Measurements from ENCODE around the gene GNG8.

GNG8 gene

GRCh38 chr19:46622118-46622446 is 13.9 kb downstream of the GNG8 start:
- no peak for TF ChIP-seq EZH2phosphoT487 (IDR thresholded peaks at IDR 0.05; ENCODE audit: low read depth)
- no peak for TF ChIP-seq CTCF (IDR thresholded peaks at IDR 0.05; ENCODE audit: low read depth, low read length)
- Histone ChIP-seq H3K4me3 (ENCODE audit: low read length) (peak overlapping the region; percentile 73), H3K4me1 (ENCODE audit: low read length) (peaks cover 89% of the 10 kb centered on the region), H3K9me3 (ENCODE audit: insufficient read depth, low read length) (no peaks in the 10 kb centered on the region), H3K9ac (ENCODE audit: low read length) (peak overlapping the region; percentile 67), H3K27me3 (ENCODE audit: low read depth, low read length) (no peaks in the 10 kb centered on the region), H2AFZ (ENCODE audit: low read depth, low read length) (no peak overlapping the region), H3K36me3 (replicated peaks; ENCODE audit: low read depth, low read length) (peaks cover 30% of the 10 kb centered on the region), H3K79me2 (ENCODE audit: low read length) (peaks cover 41% of the 10 kb centered on the region), H4K20me1 (ENCODE audit: insufficient read depth, low read length) (no peaks in the 10 kb centered on the region), H3K27ac (ENCODE audit: low read length) (peak overlapping the region; percentile 94), H3K4me2 (ENCODE audit: low read length) (peak overlapping the region; percentile 97)

DNA sequence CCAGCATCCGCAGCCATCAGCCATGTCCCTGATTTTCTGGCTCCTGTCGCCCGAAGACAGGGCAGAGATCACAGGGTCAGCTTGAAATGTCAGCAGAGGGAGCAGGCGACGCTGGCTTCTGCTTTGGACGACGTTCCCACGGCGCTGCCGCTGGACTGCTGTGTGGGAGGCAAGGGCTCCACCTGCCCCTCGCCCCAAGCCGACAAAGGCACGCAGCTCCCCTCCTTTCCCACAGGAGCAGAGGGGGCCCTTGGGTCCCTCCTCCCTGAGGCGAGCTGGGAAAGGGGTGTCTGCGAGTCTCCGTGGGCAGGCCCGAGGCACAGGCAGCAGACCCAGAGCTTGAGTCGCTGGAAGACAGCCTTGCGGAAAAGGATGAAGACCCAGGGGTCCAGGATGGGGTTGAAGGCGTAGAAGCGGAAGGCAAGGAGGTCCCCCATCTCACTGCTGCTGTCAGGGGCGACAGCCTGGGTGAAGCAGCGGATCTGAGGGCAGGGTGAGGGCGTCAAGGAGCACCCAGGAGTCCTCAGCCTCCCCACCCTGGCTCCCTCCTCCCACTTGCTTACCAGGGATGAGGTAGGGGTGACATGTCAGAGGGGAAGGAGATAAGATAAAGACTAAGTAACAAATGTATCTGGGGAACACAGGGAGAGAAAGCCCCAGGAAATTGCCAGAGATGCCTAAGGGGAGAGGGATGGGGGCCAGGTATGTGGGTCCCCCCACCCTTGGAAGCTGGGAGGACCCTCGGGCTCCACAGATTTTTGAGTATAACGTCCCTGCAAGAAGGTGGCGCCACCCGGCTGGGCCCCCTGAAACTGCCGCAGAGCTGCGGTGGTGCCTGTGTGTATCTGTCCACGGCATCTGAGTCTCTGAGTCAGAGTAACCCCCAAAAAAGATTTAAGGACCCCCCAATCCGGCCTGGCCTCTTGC is 14.5 kb downstream of the GNG8 start:
- Histone ChIP-seq H4K20me1 (ENCODE audit: insufficient read depth, low read length) (no peaks in the 10 kb centered on the region), H2AFZ (ENCODE audit: low read depth, low read length) (no peak overlapping the region), H3K79me2 (ENCODE audit: low read length) (peaks cover 41% of the 10 kb centered on the region), H3K9me3 (ENCODE audit: insufficient read depth, low read length) (no peaks in the 10 kb centered on the region), H3K27me3 (ENCODE audit: low read depth, low read length) (no peaks in the 10 kb centered on the region), H3K27ac (ENCODE audit: low read length) (peak overlapping the region; percentile 94), H3K4me2 (ENCODE audit: low read length) (peak overlapping the region; percentile 97), H3K9ac (ENCODE audit: low read length) (peak overlapping the region; percentile 67), H3K36me3 (replicated peaks; ENCODE audit: low read depth, low read length) (peaks cover 30% of the 10 kb centered on the region), H3K4me1 (ENCODE audit: low read length) (peaks cover 92% of the 10 kb centered on the region), H3K4me3 (ENCODE audit: low read length) (peak overlapping the region; percentile 73)
- TF ChIP-seq CTCF (IDR thresholded peaks at IDR 0.05; ENCODE audit: low read depth, low read length) (peak; percentile 66), EZH2phosphoT487 (IDR thresholded peaks at IDR 0.05; ENCODE audit: low read depth) (no peak)

GRCh38 chr19:46620716-46621115 is 15.3 kb downstream of the GNG8 start:
- Histone ChIP-seq H3K9ac (ENCODE audit: low read length) (peak overlapping the region; percentile 67), H2AFZ (ENCODE audit: low read depth, low read length) (no peak overlapping the region)
- no peak for TF ChIP-seq CTCF (IDR thresholded peaks at IDR 0.05; ENCODE audit: low read depth, low read length)

GRCh38 chr19:46620267-46620666 is 15.7 kb downstream of the GNG8 start:
- H3K36me3 ChIP-seq (replicated peaks; ENCODE audit: low read depth, low read length): peaks cover 30% of the 10 kb centered on the region
- peaks cover 85% of the 10 kb centered on the region for H3K4me1 ChIP-seq (ENCODE audit: low read length)
- H3K27me3 ChIP-seq (ENCODE audit: low read depth, low read length): no peaks in the 10 kb centered on the region
- H4K20me1 ChIP-seq (ENCODE audit: insufficient read depth, low read length): no peaks in the 10 kb centered on the region
- peak overlapping the region; percentile 97 for H3K4me2 ChIP-seq (ENCODE audit: low read length)
- peaks cover 41% of the 10 kb centered on the region for H3K79me2 ChIP-seq (ENCODE audit: low read length)
- no peak overlapping the region for H2AFZ ChIP-seq (ENCODE audit: low read depth, low read length)
- peak overlapping the region; percentile 67 for H3K9ac ChIP-seq (ENCODE audit: low read length)
- no peaks in the 10 kb centered on the region for H3K9me3 ChIP-seq (ENCODE audit: insufficient read depth, low read length)
- TF ChIP-seq CTCF (IDR thresholded peaks at IDR 0.05; ENCODE audit: low read depth, low read length) (no peak), EZH2phosphoT487 (IDR thresholded peaks at IDR 0.05; ENCODE audit: low read depth) (no peak)
- peak overlapping the region; percentile 38 for H3K4me3 ChIP-seq (ENCODE audit: low read length)
- peak overlapping the region; percentile 94 for H3K27ac ChIP-seq (ENCODE audit: low read length)

More at GRCh38 chr19:46620716-46621115, 15.3 kb downstream of the GNG8 start:
- peak overlapping the region; percentile 94 for H3K27ac ChIP-seq (ENCODE audit: low read length)
- peak overlapping the region; percentile 97 for H3K4me2 ChIP-seq (ENCODE audit: low read length)
- H3K4me3 ChIP-seq (ENCODE audit: low read length): peak overlapping the region; percentile 38; the same call in 1 of the 2 replicates
- no peaks in the 10 kb centered on the region for H4K20me1 ChIP-seq (ENCODE audit: insufficient read depth, low read length)
- no peaks in the 10 kb centered on the region for H3K9me3 ChIP-seq (ENCODE audit: insufficient read depth, low read length)
- H3K4me1 ChIP-seq (ENCODE audit: low read length): peaks cover 89% of the 10 kb centered on the region
- H3K27me3 ChIP-seq (ENCODE audit: low read depth, low read length): no peaks in the 10 kb centered on the region
- H3K36me3 ChIP-seq (replicated peaks; ENCODE audit: low read depth, low read length): peaks cover 30% of the 10 kb centered on the region
- H3K79me2 ChIP-seq (ENCODE audit: low read length): peaks cover 41% of the 10 kb centered on the region

All from OCI-LY3 (cell line).